Activated naive CD4-positive, alpha-beta T cell treated with anti-CD3 and anti-CD28 coated beads, Interleukin-2, amount 50 U/mL, for 72 hours (primary cell): ENCODE results near the gene HNRNPH3. TPM values are rescaled to one million over a fixed set of nuclear protein-coding genes. Genes with fewer than 3 reads are reported as not detected.
A peak's percentile ranks its signal among the peaks of the same experiment; 100 is the strongest.
"Not testable (repeated sequence)": the region's sequence is repeated elsewhere in the genome, so short reads cannot be mapped to it uniquely, and the experiment has no call there.

Source experiments
- ATAC-seq, 2 donors: fragments of 150-1000 bp; cut with Tn5 transposase; 2 replicates each; pipeline ENCODE4 v1.10.0; 2021; ENCODE audit warnings: mild to moderate bottlenecking in 2 of 2, moderate library complexity in 2 of 2
- DNase-seq, 2 donors: peaks; one replicate each; pipeline ENCODE4 v3.0.0; 2021 to 2022; ENCODE audit warnings: low spot score in 2 of 2
- H3K27ac Mint-ChIP-seq, 2 donors: one replicate each; pipeline ENCODE4 v1.8.0; 2022; ENCODE audit warnings: mild to moderate bottlenecking in 2 of 2, mixed read lengths in 2 of 2
- H3K36me3 Mint-ChIP-seq, 2 donors: one replicate each; pipeline ENCODE4 v1.8.0; 2022; ENCODE audit warnings: mixed read lengths in 2 of 2
- H3K9me3 Mint-ChIP-seq, 2 donors: one replicate each; pipeline ENCODE4 v1.8.0; 2022; ENCODE audit warnings: mixed read lengths in 2 of 2
- total RNA-seq, 2 donors: library from RNA; stranded (reverse); gene quantifications; one replicate each; pipeline ENCODE4 v1.2.3, GENCODE V29; 2022

The HNRNPH3 gene, protein sequence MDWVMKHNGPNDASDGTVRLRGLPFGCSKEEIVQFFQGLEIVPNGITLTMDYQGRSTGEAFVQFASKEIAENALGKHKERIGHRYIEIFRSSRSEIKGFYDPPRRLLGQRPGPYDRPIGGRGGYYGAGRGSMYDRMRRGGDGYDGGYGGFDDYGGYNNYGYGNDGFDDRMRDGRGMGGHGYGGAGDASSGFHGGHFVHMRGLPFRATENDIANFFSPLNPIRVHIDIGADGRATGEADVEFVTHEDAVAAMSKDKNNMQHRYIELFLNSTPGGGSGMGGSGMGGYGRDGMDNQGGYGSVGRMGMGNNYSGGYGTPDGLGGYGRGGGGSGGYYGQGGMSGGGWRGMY
- 100 to 1,000 TPM; 117 to 150 TPM for total RNA-seq

DNA sequence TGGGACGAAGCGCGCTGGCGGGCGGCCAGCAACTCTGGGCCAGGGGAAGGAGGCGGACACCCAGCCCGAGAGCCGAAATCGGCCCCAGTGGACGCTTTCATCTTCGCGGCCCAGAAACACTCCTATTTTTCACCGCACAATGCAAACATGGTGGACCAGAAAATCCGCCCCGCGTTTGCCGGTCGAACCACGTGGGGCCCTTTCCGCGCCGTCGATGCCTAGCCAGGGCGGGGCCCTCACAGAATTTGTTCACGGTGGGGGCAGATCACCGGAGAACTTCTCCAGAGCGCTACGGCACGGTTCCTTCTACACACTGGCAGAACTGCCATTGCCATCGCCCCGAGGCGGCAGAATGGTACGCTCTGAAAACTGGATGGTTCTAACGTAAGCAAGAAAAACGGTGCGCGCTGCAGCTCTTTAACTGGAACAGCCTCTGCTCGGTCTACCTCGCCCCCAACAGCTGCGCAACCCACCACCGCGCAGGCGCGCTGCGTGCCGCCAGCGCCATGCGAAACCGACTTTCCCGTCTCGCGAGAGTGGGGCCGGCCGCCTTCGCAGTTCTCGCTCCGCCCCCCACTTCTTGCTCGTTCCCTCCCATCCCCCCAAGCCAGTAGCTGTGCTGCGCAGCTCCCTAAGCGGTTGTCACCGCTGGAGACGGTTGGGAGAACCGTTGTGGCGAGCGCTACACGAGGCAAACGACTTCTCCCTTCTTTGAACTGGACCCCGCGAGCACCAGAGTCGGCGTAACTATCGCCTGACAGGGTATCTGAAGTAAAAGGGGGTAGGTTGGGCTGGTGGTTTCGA, at the start of gene HNRNPH3:
HNRNPH3 (plus strand) TSS at position 610 of the 804 bp plus-strand sequence. CDS start 5,158 bp downstream, outside the sequence.
- H3K36me3 Mint-ChIP-seq = peaks cover 45 to 55% of the 10 kb centered on the region in 2 donors
- H3K27ac Mint-ChIP-seq = peak within 1 kb of the TSS; percentile 98 to 100
- ATAC-seq (peak; percentile 87 to 89), DNase-seq (peak; percentile 98 to 99)
- H3K9me3 Mint-ChIP-seq = no peaks in the 10 kb centered on the region

DNA sequence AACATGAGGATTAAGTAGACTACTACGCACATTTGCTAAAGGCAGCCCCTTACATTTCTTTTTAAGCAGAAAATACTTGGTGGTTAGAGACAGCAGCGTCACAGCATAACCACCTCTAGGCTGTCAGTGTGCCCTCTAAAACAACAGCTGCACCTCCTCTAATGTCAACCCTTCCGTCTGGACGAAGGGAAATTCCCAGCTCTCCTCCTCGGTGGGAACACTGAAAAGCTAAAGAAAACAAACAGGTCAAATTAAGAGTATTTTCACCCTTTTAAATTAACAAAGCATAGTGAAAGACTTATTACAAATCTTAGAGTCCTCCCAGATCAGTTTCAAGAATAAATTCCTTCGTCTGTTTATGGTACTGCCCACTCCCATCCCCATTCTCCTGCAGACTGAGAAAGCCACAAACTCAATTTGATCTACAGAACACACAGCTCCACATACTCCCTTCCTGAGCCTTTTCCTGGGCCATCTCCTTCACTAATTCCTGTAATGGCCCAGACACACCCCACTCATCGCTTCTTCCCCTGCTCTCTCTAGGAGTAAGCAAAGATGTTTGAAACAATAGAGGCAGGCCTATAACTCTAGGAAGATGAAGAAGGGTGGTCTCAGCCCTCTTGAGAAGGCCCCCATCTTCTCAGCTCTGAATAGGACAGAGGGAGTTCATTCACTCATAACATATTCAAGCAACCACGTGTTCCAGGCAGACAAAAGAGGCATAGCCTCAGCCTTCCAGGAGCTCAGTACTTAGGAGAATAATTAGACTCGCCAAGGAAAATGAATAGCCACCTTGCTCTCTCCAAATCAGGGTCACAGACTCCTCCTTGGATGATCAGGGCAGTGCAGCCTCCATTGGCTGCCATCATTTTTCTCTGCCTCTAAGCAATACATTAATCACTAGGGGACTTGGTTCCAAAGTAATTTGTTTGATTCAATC, 47.5 kb upstream of the HNRNPH3 start:
- ATAC-seq (no peak), DNase-seq (no peak)
- Mint-ChIP-seq H3K9me3 (no peaks in the 10 kb centered on the region), H3K36me3 (no peaks in the 10 kb centered on the region), H3K27ac (no peak overlapping the region)

DNA sequence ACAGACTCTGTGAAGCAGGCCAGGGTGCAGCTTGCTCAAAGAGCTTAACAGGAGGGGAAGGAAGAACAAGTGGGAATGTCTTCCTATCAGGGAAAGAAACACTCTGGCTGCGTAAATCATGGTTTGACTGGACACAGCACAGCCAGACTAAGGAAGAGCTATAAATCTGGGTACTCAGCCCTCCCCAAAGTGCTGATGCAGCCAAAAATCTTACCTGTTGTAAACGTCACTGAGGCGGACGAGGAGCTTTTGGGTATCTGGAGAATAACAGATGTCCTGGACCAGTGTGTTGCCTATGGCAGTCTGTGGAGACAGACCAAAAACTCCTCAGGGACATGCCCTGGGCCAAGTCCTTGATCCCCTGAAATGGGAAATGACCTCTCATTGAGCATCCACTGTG, 43.1 kb upstream of the HNRNPH3 start:
- Mint-ChIP-seq H3K36me3 (no peaks in the 10 kb centered on the region), H3K9me3 (no peaks in the 10 kb centered on the region), H3K27ac (no peak overlapping the region)
- ATAC-seq = no peak
- DNase-seq = no peak

DNA sequence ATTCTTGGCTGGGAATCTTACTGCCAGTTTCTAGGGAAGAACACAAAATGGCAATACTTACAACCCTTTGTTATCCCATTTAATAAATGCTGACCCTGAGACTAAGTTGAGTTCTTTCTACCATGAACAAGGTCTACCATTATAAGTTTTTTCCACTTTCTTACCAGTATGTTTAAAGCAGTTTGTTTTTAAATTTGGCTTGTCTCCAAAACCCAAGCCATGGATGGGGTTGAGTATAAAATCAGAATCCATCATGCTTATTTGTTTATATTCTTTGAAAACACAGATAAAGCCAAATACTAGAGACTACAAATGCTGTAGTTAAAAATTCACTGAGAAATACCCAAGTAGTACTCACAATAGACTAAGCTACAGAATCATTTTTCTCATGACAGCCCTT, 41.1 kb upstream of the HNRNPH3 start:
- no peak for ATAC-seq
- H3K27ac Mint-ChIP-seq = no peak overlapping the region

DNA sequence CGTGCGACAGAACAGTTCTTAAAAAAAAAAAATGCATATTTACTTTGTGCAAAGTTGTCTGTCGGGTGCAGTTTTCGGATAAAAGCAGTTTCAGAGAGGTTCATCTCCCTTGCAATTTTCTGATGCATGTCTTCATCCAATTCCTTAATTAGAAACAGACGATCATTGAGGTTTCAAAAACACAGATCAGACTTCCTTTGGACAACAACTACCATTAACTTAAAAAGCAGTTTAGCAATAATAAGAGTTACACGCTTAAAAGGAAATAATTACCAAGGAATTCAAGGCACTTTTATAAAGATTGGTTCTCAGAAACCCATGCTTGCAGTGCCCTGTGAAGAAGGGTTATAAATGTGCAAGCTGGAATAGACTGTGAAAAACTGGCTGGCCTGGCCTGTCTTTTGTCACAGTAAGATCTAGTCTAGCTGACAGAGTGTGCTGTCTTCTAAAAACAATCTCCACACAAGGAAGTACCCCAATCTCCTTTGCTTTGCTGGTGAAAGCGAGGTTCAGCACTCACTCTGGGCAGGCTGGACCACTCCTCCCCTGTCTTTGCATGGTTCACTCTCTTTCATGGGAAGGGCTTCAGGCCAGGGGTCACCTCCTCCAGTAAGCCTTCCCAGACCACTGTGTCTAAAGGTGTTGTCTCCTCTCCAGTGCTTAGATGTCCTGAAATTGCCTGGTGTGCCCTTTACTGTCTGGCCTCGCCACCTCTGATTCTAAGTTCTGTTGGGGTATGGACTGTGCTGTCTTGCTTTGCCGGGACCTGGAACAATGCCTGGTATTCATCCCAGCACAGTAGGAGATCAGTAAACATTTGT, 34.8 kb upstream of the HNRNPH3 start:
- DNase-seq (no peak), ATAC-seq (no peak)
- Mint-ChIP-seq H3K27ac (no peak overlapping the region), H3K36me3 (no peaks in the 10 kb centered on the region), H3K9me3 (no peaks in the 10 kb centered on the region)

More for the DNA sequence above, 41.1 kb upstream of the HNRNPH3 start:
- DNase-seq = no peak
- Mint-ChIP-seq H3K36me3 (no peaks in the 10 kb centered on the region), H3K9me3 (no peaks in the 10 kb centered on the region)

DNA sequence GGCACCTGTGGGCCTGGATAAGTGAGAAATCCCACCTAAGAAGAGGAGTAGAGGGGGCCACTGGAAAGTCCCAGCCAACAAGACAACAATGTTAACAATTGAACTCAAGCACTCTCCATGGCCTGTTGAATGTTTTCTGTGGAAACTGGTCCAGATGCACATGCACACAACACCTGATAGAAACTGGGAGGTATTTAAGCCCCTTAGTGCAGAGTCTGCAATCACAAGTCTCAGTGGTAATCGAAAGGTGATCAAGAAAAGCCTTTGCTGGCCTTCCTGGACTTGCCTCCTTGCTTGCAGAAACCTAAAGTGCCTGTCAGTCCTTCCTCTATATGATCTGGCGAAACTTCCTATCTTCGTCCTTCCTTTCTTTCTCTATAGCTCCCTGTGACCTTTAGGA, 30.6 kb upstream of the HNRNPH3 start:
- Mint-ChIP-seq H3K36me3 (no peaks in the 10 kb centered on the region), H3K27ac (no peak overlapping the region), H3K9me3 (no peaks in the 10 kb centered on the region)
- ATAC-seq (no peak), DNase-seq (no peak)

DNA sequence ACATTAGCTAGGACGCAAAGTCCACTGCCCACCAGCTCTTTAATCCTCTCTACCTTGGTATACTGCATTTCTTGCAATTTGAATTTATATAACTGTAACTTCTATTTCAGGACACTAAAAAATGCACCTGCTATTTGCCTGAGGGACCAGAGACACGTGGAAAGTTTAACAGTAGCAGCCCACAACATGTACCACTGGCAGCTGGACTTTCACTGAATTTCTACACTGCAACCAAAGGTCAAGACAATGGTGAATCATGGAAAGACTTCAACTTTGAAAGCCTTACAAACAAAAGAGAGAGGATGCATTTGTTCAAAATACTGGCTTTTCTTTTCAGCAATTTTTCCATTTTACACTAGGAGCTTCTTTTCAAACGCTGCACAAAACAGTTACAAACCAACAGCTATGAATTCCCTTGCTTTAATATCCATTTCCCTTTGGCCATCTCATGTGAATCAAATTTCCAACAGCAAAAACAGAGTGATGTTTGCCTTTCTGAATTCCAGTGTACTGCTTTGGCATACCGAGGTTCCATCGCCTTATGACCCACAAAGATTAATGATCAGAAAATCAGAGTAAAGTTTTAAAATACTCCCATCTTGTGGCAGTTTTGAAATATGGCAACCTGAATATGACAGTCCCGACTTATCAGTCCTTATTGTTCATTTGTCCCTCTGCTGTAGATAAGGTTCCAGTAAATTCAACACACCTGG, 29.9 kb upstream of the HNRNPH3 start:
- no peak for ATAC-seq
- H3K9me3 Mint-ChIP-seq = no peaks in the 10 kb centered on the region

DNA sequence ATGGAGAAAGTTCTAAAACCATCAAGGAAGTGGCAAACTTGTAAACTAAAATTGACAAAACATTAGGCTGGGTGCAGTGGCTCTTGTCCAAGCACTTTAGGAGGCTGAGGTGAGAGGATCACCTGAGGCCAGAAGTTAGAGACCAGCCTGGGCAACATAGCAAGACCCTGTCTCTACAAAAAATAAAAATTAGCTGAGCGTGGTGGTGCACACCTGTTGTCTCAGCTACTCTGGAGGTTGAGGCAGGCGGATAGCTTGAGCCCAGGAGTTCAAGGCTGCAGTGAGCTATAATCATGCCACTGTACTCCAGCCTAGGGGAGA, 29.4 kb upstream of the HNRNPH3 start:
- DNase-seq = no peak
- Mint-ChIP-seq H3K9me3 (no peaks in the 10 kb centered on the region), H3K27ac (no peak overlapping the region), H3K36me3 (no peaks in the 10 kb centered on the region)
- ATAC-seq = no peak

More for the DNA sequence above, 29.9 kb upstream of the HNRNPH3 start:
- no peak for DNase-seq
- H3K36me3 Mint-ChIP-seq = no peaks in the 10 kb centered on the region
- H3K27ac Mint-ChIP-seq = no peak overlapping the region

DNA sequence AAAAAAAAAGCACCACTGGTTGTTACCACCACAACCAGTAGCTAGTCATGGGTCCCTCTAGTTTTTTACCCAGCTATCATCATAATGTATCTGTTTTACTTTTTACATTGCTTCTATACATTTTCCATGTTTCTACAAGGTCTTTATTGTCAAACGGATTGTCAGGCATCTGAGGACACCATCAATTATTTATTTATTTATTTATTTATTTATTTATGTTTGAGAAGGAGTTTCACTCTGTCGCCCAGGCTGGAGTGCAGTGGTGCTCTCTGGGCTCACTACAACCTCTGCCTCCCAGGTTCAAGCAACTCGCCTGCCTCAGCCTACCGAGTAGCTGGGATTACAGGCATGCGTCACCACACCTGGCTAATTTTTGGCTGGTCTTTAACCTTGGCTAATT, 29.0 kb upstream of the HNRNPH3 start:
- Mint-ChIP-seq H3K9me3 (no peaks in the 10 kb centered on the region), H3K36me3 (no peaks in the 10 kb centered on the region), H3K27ac (no peak overlapping the region)
- no peak for ATAC-seq
- DNase-seq = no peak

DNA sequence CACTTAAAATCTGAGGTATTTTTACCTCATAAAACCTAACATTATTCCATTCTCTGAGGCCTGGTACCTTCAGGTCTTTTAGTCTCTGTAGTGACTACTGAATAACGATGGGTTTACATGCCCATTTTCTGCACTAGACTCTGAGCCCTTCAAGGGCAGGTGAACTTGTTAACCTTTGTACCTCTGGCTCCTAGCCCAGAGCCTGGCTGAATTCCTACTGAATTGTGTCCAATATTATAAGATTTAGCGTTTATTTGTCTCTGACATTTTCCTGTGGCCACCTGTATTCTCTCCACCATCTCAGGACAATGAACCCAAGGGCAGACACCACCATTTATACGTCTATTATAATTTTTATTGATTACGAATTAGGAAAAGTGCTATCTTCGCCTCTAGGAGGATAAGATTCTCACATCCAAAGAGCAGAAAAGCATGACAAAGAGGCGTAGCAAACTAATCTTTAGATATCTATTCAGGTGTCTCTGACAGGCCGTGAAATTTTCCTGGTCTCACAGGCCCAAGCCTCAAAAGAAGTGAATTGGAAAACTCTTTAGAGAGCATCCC, 27.9 kb upstream of the HNRNPH3 start:
- DNase-seq (no peak), ATAC-seq (no peak)
- no peaks in the 10 kb centered on the region for H3K36me3 Mint-ChIP-seq
- H3K27ac Mint-ChIP-seq = peak overlapping the region in 1 of 2 donors; percentile 20
- no peaks in the 10 kb centered on the region for H3K9me3 Mint-ChIP-seq

DNA sequence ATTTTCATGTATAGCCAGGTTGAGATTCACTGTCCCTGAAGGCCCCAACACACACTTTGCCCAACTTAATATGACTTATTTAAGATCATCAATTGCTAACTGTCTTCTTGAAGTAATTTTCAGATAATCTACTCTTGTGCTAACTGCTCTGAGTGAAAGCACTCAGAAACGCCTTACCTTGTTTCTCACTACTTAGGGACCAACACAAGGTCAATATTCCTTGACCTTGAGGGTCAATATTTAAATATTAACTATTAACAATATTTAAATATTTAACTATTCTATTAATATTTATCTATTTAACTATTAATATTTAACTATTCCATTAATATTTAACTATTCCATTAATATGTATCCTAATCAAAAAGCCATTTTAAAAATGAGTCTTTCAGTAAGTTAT, 26.0 kb upstream of the HNRNPH3 start:
- Mint-ChIP-seq H3K36me3 (no peaks in the 10 kb centered on the region), H3K27ac (no peak overlapping the region), H3K9me3 (no peaks in the 10 kb centered on the region)
- DNase-seq = no peak
- ATAC-seq = no peak

DNA sequence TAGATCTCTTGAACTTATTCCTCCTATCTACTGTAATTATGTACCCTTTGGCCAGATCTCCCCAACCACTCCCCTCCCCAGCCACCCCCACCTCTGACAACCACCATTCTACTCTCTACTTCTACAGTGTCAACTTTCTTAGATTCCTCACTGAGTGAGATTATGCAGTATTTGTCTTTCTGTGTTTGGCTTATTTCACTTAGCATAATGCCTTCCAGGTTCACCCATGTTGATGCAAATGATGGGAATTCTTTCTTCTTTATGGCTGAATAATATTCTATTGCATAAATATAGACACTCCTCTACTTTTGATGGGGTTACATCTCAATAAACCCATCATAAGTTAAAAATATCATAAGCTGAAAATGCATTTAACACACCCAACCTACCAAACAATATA, 21.3 kb upstream of the HNRNPH3 start:
- H3K9me3 Mint-ChIP-seq = peaks cover 0 to under 1% of the 10 kb centered on the region in 2 donors
- DNase-seq (no peak), ATAC-seq (no peak)
- H3K27ac Mint-ChIP-seq = no peak overlapping the region
- H3K36me3 Mint-ChIP-seq = peaks cover 0 to under 1% of the 10 kb centered on the region in 2 donors

DNA sequence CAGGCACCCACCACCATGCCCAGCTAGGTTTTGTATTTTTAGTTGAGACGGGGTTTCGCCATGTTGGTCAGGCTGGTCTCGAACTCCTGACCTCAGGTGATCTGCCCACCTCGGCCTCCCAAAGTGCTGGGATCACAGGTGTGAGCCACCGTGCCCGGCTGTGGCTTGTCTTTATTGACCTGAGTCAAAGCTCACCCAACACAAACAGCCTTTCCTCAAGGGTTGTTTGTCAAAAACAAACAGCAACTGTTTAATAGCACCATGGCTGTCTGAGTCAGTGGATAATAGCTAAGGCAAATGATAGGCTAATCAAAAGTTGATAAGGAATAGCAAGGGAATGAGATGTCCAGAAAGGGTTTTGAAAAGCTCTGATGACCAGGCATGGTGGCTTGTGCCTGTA, 16.9 kb upstream of the HNRNPH3 start:
- Mint-ChIP-seq H3K9me3 (peaks cover 4 to 20% of the 10 kb centered on the region in 2 donors), H3K36me3 (peaks cover 16 to 18% of the 10 kb centered on the region in 2 donors)
- not testable (repeated sequence) for H3K27ac Mint-ChIP-seq, ATAC-seq, DNase-seq

DNA sequence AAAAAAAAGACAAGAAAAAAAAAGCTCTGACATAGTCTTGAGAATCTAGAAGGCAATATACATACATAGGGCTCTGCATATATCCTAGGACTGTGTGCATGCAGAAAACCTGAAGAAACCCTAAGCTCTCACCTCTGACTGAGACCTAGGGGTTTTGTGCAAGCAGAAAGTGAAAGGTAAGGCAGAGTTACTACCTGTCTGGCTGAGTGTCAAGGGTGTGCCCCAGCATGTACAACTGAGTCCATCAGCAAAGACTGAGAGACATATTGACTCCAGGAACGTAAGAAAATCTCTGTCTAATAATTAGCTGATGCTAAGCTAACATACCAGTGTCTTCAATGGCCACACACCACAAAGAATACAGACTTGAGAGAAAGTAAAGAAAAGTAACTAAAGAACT, 16.3 kb upstream of the HNRNPH3 start:
- no peak for DNase-seq
- Mint-ChIP-seq H3K9me3 (peaks cover 4 to 20% of the 10 kb centered on the region in 2 donors), H3K36me3 (peaks cover 16 to 18% of the 10 kb centered on the region in 2 donors), H3K27ac (no peak overlapping the region)
- no peak for ATAC-seq

DNA sequence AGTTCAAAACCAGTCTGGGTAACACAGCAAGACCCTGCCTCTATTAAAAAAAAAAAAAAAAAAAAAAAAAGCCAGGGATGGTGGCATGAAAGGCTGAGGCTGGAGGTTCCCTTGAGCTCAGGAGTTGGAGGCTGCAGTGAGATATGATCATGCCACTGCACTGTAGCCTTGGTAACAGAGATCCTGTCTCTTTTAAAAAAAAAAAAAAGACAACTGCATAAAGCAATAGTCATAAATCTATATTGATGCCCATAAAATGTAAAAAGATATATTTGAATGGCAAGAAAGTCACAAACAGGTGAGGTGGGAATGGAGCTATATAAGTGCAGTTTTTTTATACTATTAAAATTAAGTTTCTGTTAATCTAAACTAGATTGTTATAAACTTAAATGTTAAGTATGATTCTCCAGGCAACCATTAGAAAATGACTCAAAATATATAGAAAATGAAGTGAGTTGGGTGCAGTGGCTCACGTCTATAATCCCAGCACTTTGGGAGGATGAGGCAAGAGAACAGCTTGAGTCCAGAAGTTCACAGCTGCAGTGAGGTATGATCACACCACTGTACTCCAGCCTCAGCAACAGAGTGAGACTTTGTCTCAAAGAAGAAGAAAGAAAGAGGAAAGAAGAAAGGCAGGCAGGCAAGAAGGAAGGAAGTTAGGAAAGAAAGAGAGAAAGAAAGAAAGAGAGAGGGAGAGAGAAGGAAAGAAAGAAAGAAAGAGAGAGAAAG, 13.4 kb upstream of the HNRNPH3 start:
- ATAC-seq (no peak), DNase-seq (no peak)
- Mint-ChIP-seq H3K36me3 (peaks cover 16 to 18% of the 10 kb centered on the region in 2 donors), H3K9me3 (peaks cover 4 to 20% of the 10 kb centered on the region in 2 donors), H3K27ac (peak overlapping the region in 1 of 2 donors; percentile 73)
